ENCODE results near the gene TSPAN15. TPM values are rescaled to one million over a fixed set of nuclear protein-coding genes. Genes with fewer than 3 reads are reported as not detected.
"Not testable (repeated sequence)": the region's sequence is repeated elsewhere in the genome, so short reads cannot be mapped to it uniquely, and the experiment has no call there.

Gene TSPAN15
- total RNA-seq, 1 donor from 2014 or later: 21.0 TPM

- no peak for DNase-seq (ENCODE audit: low read depth, low spot score)
Observed at GRCh38 chr10:69445041-69445440, 6.2 kb upstream of the TSPAN15 start.

GRCh38 chr10:69446229-69446628 is 5.0 kb upstream of the TSPAN15 start:
- no peak for DNase-seq (ENCODE audit: low read depth, low spot score)

- peak; percentile 95 for DNase-seq (ENCODE audit: low read depth, low spot score)
Observed at GRCh38 chr10:69446650-69447151, 4.6 kb upstream of the TSPAN15 start.

GRCh38 chr10:69449841-69450240 is 1.4 kb upstream of the TSPAN15 start:
- DNase-seq (ENCODE audit: low read depth, low spot score): no peak

- DNase-seq (ENCODE audit: low read depth, low spot score): not testable (repeated sequence)
Observed at GRCh38 chr10:69450395-69450794, 870 bp upstream of the TSPAN15 start.

- DNase-seq (ENCODE audit: low read depth, low spot score): no peak
Observed at GRCh38 chr10:69451784-69452251, 553 bp downstream of the TSPAN15 start.

GRCh38 chr10:69452676-69453415 is 1.6 kb downstream of the TSPAN15 start:
- no peak for DNase-seq (ENCODE audit: low read depth, low spot score)

GRCh38 chr10:69453795-69454194 is 2.5 kb downstream of the TSPAN15 start:
- DNase-seq (ENCODE audit: low read depth, low spot score): no peak

- DNase-seq (ENCODE audit: low read depth, low spot score): no peak
Observed at GRCh38 chr10:69455006-69455763, 3.9 kb downstream of the TSPAN15 start.

GRCh38 chr10:69456880-69457693 is 5.8 kb downstream of the TSPAN15 start:
- no peak for DNase-seq (ENCODE audit: low read depth, low spot score)

GRCh38 chr10:69457771-69458237 is 6.5 kb downstream of the TSPAN15 start:
- DNase-seq (ENCODE audit: low read depth, low spot score): no peak

- DNase-seq (ENCODE audit: low read depth, low spot score): no peak
Observed at GRCh38 chr10:69458430-69459100, 7.3 kb downstream of the TSPAN15 start.

- DNase-seq (ENCODE audit: low read depth, low spot score): no peak
Observed at GRCh38 chr10:69459101-69459790, 8.0 kb downstream of the TSPAN15 start.

GRCh38 chr10:69459893-69460575 is 8.8 kb downstream of the TSPAN15 start:
- no peak for DNase-seq (ENCODE audit: low read depth, low spot score)

- DNase-seq (ENCODE audit: low read depth, low spot score): no peak
Observed at GRCh38 chr10:69460576-69461242, 9.4 kb downstream of the TSPAN15 start.

- no peak for DNase-seq (ENCODE audit: low read depth, low spot score)
Observed at GRCh38 chr10:69461243-69462025, 10.2 kb downstream of the TSPAN15 start.

GRCh38 chr10:69463886-69464285 is 12.6 kb downstream of the TSPAN15 start:
- DNase-seq (ENCODE audit: low read depth, low spot score): no peak

- DNase-seq (ENCODE audit: low read depth, low spot score): no peak
Observed at GRCh38 chr10:69464401-69464800, 13.1 kb downstream of the TSPAN15 start.
